Cardiac fibroblast (primary cell): ENCODE results near the gene TNFRSF8.
"Not testable (repeated sequence)": the region's sequence is repeated elsewhere in the genome, so short reads cannot be mapped to it uniquely, and the experiment has no call there.

Experiments used
- DNase-seq, 2 donors: peaks; one replicate each; pipeline versions ENCODE4 v3.0.0 to v3.0.0-alpha.2; 2010; ENCODE audit warnings: low read depth in 2 of 2
- H3K4me3 ChIP-seq, 2 donors: replicated peaks in 1 of 2; 1 replicate in 1 of 2; 2 replicates in 1 of 2; pipeline ENCODE4 v1.5.1; 2011; ENCODE audit warnings: low read depth in 2 of 2, low read length in 2 of 2, mild to moderate bottlenecking in 2 of 2, moderate library complexity in 1 of 2
- TF ChIP-seq, protein P1 (sequence below): IDR thresholded peaks from one replicate; pipeline ENCODE4 v1.5.1; 2011; ENCODE audit warnings: low read depth, mild to moderate bottlenecking, low read length, inconsistent platforms

Gene TNFRSF8

DNA sequence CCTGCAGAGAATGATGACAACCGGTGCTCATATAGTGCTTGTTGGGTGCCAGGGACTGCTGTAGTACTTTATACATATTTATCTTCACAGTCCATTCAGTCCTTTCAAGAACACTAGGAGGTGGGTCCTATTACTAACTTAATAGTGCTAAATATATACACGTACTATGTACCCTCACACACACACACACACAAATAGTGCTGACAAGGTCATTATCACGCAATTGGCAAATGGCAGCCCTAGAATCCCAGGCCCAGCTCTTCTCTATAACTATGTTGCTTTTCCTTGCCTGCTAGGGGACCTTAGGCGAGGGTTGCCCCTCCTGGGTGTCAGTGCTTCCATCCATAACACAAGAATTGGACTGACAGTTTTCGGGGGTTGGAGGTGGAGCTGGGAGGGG lies 33.5 kb downstream of the TNFRSF8 start:
- TF ChIP-seq, protein P1, sequence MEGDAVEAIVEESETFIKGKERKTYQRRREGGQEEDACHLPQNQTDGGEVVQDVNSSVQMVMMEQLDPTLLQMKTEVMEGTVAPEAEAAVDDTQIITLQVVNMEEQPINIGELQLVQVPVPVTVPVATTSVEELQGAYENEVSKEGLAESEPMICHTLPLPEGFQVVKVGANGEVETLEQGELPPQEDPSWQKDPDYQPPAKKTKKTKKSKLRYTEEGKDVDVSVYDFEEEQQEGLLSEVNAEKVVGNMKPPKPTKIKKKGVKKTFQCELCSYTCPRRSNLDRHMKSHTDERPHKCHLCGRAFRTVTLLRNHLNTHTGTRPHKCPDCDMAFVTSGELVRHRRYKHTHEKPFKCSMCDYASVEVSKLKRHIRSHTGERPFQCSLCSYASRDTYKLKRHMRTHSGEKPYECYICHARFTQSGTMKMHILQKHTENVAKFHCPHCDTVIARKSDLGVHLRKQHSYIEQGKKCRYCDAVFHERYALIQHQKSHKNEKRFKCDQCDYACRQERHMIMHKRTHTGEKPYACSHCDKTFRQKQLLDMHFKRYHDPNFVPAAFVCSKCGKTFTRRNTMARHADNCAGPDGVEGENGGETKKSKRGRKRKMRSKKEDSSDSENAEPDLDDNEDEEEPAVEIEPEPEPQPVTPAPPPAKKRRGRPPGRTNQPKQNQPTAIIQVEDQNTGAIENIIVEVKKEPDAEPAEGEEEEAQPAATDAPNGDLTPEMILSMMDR: no peak
- DNase-seq: no peak
- H3K4me3 ChIP-seq: no peak overlapping the region

DNA sequence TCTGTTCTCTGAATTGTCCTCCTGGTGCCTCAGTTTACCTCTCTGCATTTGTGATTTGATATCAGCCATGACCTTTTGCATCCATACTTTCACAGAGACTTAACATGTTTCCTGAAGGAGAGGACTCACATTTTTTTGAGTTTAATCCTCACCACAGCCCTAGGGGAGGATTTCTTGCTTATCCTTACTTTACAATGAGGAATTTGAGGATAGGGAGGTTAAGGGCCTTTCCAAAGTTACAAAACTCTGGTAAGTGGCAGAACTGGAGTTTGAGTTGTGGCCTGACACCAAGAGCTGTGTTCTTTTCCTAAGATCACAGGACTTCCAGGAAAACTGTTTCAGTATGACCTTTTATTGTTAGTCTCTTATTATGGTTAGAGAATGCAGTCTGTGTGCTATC lies 34.2 kb downstream of the TNFRSF8 start:
- H3K4me3 ChIP-seq: no peak overlapping the region
- TF ChIP-seq, protein P1: no peak
- DNase-seq: peak; percentile 47 to 61

DNA sequence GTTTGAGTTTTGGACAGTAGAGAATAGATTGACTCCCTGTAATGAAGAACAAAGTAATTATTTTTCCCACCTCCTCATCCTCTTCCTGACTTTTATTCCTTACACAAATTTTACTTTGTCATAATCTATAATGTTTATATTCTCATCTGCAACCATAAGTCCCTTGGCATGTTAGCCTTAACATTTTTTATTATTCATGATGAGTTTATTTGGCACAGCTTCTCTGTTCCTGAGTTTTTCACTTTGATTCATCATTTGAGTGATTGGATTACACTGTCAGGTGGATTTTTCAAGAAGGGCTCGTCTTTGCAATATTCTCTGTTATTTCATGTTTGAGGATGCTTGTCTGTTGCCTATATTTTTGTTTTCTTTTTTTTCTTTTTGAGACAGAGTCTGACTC lies 35.7 kb downstream of the TNFRSF8 start:
- peak in 1 of 2 donors; percentile 26 for DNase-seq
- TF ChIP-seq, protein P1: no peak
- H3K4me3 ChIP-seq: no peak overlapping the region

DNA sequence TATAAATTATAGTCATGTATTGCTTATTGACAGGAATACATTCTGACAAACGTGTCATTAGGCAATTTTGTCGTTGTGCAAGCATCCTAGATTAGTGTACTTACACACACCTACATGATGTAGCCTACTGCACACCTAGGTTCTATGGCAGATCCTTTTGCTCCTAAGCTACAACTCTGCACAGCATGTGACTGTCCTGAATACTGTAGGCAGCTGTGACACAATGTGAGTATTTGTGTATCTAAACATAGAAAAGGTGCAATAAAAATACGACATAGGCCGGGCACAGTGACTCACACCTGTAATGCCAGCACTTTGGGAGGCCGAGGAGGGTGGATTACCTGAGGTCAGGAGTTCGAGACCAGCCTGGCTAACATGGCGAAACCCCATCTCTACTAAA lies 36.5 kb downstream of the TNFRSF8 start:
- H3K4me3 ChIP-seq: no peak overlapping the region
- TF ChIP-seq, protein P1: no peak
- no peak for DNase-seq

DNA sequence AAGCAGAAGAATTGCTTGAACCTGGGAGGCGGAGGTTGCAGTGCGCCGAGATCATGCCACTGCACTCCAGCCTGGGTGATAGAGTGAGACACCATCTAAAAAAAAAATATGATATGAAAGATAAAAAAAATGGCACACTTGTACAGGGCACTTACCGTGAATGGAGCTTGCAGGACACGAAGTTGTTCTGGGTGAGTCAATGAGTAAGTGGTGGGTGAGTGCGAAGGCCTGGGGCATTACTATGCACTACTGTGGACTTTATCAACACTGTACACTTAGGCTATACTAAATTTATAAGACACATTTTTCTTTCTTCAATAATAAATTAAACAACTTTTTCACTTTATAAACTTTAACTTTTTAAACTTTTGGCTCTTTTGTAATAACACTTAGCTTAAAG lies 37.0 kb downstream of the TNFRSF8 start:
- TF ChIP-seq, protein P1: no peak
- no peak for DNase-seq
- no peak overlapping the region for H3K4me3 ChIP-seq

DNA sequence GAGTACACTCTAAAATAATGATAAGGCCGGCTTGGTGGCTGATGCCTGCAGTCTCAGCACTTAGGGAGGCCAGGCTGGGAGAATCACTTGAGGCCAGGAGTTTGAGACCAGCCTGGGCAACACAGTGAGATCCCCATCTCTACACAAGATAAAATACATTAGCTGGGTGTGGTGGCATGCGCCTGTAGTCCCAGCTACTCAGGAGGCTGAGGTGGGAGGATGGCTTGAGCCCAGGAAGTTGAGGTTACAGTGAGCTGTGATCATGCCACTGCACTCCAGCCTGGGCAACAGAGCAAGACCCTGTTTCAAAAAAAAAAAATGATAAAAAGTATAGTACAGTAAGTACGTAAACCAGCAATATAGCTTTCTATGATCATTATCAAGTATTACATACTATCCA lies 38.0 kb downstream of the TNFRSF8 start:
- DNase-seq: not testable (repeated sequence)

DNA sequence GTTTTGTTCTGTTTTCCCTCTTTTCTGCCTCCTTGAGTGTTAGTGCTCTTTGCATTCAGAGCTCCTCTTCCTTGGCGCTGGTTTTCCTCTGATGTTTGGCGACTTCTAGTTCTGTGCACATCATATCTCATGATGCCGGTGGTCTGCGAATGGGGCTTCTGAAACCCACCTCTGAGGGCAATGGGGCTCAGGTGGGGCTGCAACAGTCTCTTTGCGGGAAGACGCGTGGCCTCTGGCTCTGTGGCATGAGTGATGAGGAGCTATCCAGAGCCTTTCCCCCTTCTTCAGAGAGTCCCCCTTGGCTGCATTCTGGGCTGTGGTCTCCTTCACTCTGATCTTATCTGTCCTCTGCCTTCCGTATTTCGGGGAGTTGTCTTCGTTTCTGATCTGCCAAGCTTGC lies 39.0 kb downstream of the TNFRSF8 start:
- TF ChIP-seq, protein P1: no peak
- DNase-seq: no peak
- no peak overlapping the region for H3K4me3 ChIP-seq

More for the DNA sequence above, 38.0 kb downstream of the TNFRSF8 start:
- H3K4me3 ChIP-seq: not testable (repeated sequence)
